Neutrophil (primary cell): ENCODE measurements around the gene HOXA5.

Experiments used
- H3K27ac ChIP-seq: fragments of 200-600 bp; sonication (generic); 2 replicates; pipeline ENCODE4 v1.5.1; 2016; ENCODE audit warnings: mild to moderate bottlenecking, moderate library complexity
- H3K27me3 ChIP-seq: fragments of 200-600 bp; sonication (generic); 2 replicates; pipeline ENCODE4 v1.6.0; 2016; ENCODE audit warnings: mild to moderate bottlenecking
- H3K36me3 ChIP-seq: fragments of 200-600 bp; sonication (generic); 2 replicates; pipeline ENCODE4 v1.5.1; 2017
- H3K4me1 ChIP-seq, 2 experiments: fragments of 200-600 bp in 1 of 2; sonication (generic) in 1 of 2; 1 replicate in 1 of 2; 2 replicates in 1 of 2; pipeline versions ENCODE4 v1.5.1 to v1.6.1; 2013 to 2016; ENCODE audit warnings: low read depth in 1 of 2, low read length in 1 of 2, mild to moderate bottlenecking in 1 of 2, moderate library complexity in 1 of 2; ENCODE audit not compliant: control insufficient read depth in 1 of 2, insufficient read depth in 1 of 2
- H3K4me3 ChIP-seq, 2 experiments: fragments of 200-600 bp in 1 of 2; sonication (generic) in 1 of 2; 1 replicate in 1 of 2; 2 replicates in 1 of 2; pipeline ENCODE4 v1.5.1; 2013 to 2016; ENCODE audit warnings: low read depth in 1 of 2, low read length in 1 of 2, mild to moderate bottlenecking in 1 of 2, moderate library complexity in 1 of 2
- H3K9me3 ChIP-seq: fragments of 200-600 bp; sonication (generic); 2 replicates; pipeline ENCODE4 v1.5.1; 2016
- CTCF ChIP-seq: fragments of 200-600 bp; sonication (generic); IDR thresholded peaks from 2 replicates; pipeline ENCODE4 v1.5.1; 2016; ENCODE audit warnings: antibody characterized with exemption

Gene HOXA5

DNA sequence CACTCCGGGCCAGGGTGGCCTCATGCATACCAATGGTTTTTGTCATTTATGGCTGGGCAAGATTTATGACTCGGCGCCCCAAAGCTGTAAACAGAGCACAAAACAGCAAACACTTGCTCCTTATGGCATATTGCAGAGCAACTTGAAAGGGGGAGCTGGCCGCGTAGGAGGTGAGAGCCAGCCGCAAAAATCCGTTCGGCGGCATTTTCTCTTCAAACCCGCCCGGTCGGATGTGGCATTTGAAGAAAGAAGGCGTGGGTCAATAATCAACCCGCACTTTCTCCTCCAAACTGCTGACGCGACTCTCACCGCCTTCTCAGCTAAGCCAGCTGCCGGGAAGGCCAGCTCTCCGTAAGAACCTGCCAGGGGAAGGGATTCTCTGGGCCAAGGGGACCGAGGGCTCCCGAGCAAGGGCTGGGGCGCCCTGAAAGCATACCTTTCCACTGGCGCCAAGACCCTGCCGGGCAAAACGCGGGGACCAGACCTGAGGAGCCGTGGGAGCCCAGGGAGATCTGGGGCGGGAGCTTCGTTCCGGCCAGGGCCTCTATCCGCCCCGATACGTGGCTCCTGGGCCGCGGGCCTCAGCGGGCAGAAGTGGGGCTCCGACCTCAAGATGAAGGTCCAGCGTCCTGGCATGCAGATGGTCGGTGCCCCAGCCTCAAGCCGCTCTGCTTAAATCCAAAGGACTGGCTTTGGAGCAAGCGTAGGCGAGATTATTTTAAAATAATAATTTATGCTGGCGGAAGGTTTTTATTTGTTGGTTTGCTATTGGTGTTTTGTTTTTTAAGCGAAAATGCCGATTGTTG, 28.1 kb downstream of the HOXA5 start:
- no peak for TF ChIP-seq CTCF
- Histone ChIP-seq H3K9me3 (no peaks in the 10 kb centered on the region), H3K27ac (no peak overlapping the region), H3K4me1 (no peaks in the 10 kb centered on the region), H3K27me3 (peaks cover 5% of the 10 kb centered on the region), H3K4me3 (no peak overlapping the region), H3K36me3 (no peaks in the 10 kb centered on the region)

DNA sequence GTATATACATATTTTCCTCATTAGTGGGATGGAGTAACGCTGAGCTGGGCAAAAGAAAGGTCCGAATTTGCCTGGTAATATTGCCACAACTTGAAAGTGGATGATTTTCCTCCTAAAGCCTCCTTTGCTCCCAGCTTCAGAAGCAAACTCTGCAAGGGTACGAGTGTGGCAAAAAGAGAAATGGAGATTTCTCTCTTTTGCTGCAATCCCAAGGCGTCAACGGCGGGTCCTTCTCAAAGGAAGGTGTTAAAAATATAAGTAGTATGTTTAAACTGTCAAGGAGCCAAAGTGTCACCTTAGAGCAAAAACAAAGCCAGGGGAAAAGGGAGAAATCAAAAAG, 28.6 kb downstream of the HOXA5 start:
- Histone ChIP-seq H3K27ac (no peak overlapping the region), H3K27me3 (peaks cover 5% of the 10 kb centered on the region), H3K4me1 (no peaks in the 10 kb centered on the region), H3K4me3 (no peak overlapping the region), H3K36me3 (no peaks in the 10 kb centered on the region), H3K9me3 (no peaks in the 10 kb centered on the region)
- no peak for TF ChIP-seq CTCF

GRCh38 chr7:27113991-27114769, 29.3 kb downstream of the HOXA5 start:
- Histone ChIP-seq H3K36me3 (no peaks in the 10 kb centered on the region), H3K27ac (no peak overlapping the region), H3K9me3 (no peaks in the 10 kb centered on the region), H3K4me1 (no peaks in the 10 kb centered on the region), H3K4me3 (no peak overlapping the region), H3K27me3 (peaks cover 5% of the 10 kb centered on the region)
- TF ChIP-seq CTCF: no peak

DNA sequence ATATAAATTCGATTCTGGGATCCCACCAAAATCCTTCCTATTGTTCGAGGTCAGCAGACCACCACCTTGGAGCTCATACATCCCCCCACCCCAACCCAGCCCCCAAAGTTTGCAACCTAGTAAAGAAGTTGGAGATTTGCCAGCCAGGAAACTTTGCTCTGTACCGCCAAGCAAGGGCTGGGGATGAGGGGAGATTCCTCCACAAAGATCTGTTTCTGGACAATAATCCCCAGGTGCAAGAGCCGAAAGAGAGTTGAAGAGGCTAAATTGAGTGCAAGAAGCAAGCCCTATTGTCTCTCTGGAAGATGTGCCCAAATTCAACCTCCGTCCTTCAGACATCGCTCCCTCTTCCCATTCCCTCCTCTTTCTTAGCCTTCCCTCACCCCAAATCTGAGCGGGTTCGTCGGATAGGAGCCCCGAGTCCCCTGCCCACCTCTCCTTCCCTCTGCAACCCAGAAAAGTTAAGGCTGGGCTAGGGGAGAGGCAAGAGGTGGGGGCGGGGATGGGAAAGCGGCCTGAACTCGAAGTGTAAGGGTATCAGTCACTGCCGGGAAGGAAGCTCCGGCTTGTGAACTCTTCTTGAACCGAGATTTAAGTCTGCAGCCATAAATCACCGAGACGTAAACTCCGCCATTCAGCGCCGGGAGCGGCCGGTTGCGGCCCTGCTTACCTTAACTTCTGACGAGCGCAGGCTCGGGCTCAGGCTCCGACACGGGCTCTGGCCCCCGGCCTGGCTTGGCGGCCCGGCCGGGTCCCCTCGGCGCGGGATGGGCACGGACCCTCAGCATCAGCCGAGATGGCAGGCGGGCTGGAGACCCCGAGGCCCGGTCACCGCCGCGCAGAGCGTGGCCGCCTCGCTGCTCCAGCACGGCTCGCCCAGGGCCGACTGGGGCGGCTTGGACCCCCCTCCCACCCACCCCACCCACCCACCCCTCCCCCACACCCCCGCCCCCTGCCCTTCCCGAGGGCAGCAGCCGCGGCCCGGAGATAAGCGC, 30.2 kb downstream of the HOXA5 start:
- peaks cover 5% of the 10 kb centered on the region for H3K27me3 ChIP-seq
- no peaks in the 10 kb centered on the region for H3K9me3 ChIP-seq
- H3K4me1 ChIP-seq: no peaks in the 10 kb centered on the region
- no peaks in the 10 kb centered on the region for H3K36me3 ChIP-seq
- H3K4me3 ChIP-seq: no peak overlapping the region
- H3K27ac ChIP-seq: no peak overlapping the region
- no peak for TF ChIP-seq CTCF

DNA sequence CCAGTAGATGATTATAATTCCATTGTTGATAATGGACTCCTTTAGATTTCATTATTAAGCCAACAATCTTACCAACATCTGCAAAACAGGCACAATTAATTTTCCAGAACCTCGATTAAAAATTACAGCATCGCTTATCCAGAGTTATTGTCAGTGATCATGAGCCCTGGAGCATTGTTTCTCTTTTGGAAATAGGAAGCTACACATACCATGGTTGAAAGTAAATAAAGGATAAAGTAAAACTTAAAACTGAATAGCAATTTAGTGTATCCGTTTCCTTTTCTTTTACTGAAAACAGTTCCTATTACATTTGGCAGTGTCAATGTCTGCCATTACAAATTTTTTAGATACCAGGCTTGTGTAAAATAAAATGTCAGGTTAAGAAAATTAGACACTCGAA, 31.1 kb downstream of the HOXA5 start:
- Histone ChIP-seq H3K36me3 (no peaks in the 10 kb centered on the region), H3K4me1 (no peaks in the 10 kb centered on the region), H3K9me3 (no peaks in the 10 kb centered on the region), H3K4me3 (no peak overlapping the region), H3K27ac (no peak overlapping the region), H3K27me3 (peaks cover 5% of the 10 kb centered on the region)
- no peak for TF ChIP-seq CTCF
